ENCODE results near the gene MALAT1.

Gene MALAT1

GRCh38 chr11:65526744-65527143, 27.9 kb downstream of the MALAT1 start:
- Histone ChIP-seq H3K27me3 (ENCODE audit: low read length) (no peaks in the 10 kb centered on the region), H3K9me3 (ENCODE audit: insufficient read depth, low read length) (no peaks in the 10 kb centered on the region), H3K36me3 (ENCODE audit: low read length) (no peaks in the 10 kb centered on the region), H3K27ac (ENCODE audit: low read depth, low read length) (no peak overlapping the region), H2AFZ (ENCODE audit: low read depth, low read length, severe bottlenecking) (no peak overlapping the region), H3K4me3 (ENCODE audit: insufficient read depth, low read length, poor library complexity, severe bottlenecking) (no peak overlapping the region), H3K4me2 (ENCODE audit: low read depth, low read length, poor library complexity, severe bottlenecking) (no peak overlapping the region), H3K79me2 (ENCODE audit: insufficient read depth, low read length) (peaks cover 5% of the 10 kb centered on the region; the same call in 1 of the 2 replicates), H4K20me1 (ENCODE audit: low read depth, low read length) (no peaks in the 10 kb centered on the region), H3K9ac (ENCODE audit: low read length) (no peak overlapping the region), H3K9me2 (replicated peaks; ENCODE audit: insufficient read depth, low read length) (no peaks in the 10 kb centered on the region), H3F3A (ENCODE audit: insufficient read depth) (no peaks in the 10 kb centered on the region; the same call in 1 of the 2 replicates)
- TF ChIP-seq, protein P1, sequence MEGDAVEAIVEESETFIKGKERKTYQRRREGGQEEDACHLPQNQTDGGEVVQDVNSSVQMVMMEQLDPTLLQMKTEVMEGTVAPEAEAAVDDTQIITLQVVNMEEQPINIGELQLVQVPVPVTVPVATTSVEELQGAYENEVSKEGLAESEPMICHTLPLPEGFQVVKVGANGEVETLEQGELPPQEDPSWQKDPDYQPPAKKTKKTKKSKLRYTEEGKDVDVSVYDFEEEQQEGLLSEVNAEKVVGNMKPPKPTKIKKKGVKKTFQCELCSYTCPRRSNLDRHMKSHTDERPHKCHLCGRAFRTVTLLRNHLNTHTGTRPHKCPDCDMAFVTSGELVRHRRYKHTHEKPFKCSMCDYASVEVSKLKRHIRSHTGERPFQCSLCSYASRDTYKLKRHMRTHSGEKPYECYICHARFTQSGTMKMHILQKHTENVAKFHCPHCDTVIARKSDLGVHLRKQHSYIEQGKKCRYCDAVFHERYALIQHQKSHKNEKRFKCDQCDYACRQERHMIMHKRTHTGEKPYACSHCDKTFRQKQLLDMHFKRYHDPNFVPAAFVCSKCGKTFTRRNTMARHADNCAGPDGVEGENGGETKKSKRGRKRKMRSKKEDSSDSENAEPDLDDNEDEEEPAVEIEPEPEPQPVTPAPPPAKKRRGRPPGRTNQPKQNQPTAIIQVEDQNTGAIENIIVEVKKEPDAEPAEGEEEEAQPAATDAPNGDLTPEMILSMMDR (IDR thresholded peaks at IDR 0.05; ENCODE audit: insufficient read depth, low read length, poor library complexity, severe bottlenecking) = no peak
- no peak for TF ChIP-seq EZH2phosphoT487 (conservative IDR thresholded peaks at IDR 0.05; ENCODE audit: low read length)

- H3K27ac ChIP-seq (ENCODE audit: low read depth, low read length) = no peak overlapping the region
- TF ChIP-seq, protein P1 (IDR thresholded peaks at IDR 0.05; ENCODE audit: insufficient read depth, low read length, poor library complexity, severe bottlenecking) = no peak
- no peak for TF ChIP-seq EZH2phosphoT487 (conservative IDR thresholded peaks at IDR 0.05; ENCODE audit: low read length)
- H3K4me2 ChIP-seq (ENCODE audit: low read depth, low read length, poor library complexity, severe bottlenecking) = no peak overlapping the region
- H3F3A ChIP-seq (ENCODE audit: insufficient read depth) = no peaks in the 10 kb centered on the region
- H3K36me3 ChIP-seq (ENCODE audit: low read length) = no peaks in the 10 kb centered on the region
- H2AFZ ChIP-seq (ENCODE audit: low read depth, low read length, severe bottlenecking) = no peak overlapping the region
- H3K4me3 ChIP-seq (ENCODE audit: insufficient read depth, low read length, poor library complexity, severe bottlenecking) = no peak overlapping the region
- no peaks in the 10 kb centered on the region for H3K9me2 ChIP-seq (replicated peaks; ENCODE audit: insufficient read depth, low read length)
- peaks cover 5% of the 10 kb centered on the region; the same call in 1 of the 2 replicates for H3K79me2 ChIP-seq (ENCODE audit: insufficient read depth, low read length)
- no peaks in the 10 kb centered on the region for H4K20me1 ChIP-seq (ENCODE audit: low read depth, low read length)
- no peaks in the 10 kb centered on the region for H3K9me3 ChIP-seq (ENCODE audit: insufficient read depth, low read length)
- H3K9ac ChIP-seq (ENCODE audit: low read length) = no peak overlapping the region
- H3K27me3 ChIP-seq (ENCODE audit: low read length) = no peaks in the 10 kb centered on the region
Observed at GRCh38 chr11:65528819-65529350, 30.0 kb downstream of the MALAT1 start.

- Histone ChIP-seq H3K4me2 (ENCODE audit: low read depth, low read length, poor library complexity, severe bottlenecking) (no peak overlapping the region), H3K4me3 (ENCODE audit: insufficient read depth, low read length, poor library complexity, severe bottlenecking) (no peak overlapping the region), H4K20me1 (ENCODE audit: low read depth, low read length) (no peaks in the 10 kb centered on the region)
Observed at GRCh38 chr11:65529475-65530156, 30.8 kb downstream of the MALAT1 start.

More at GRCh38 chr11:65529475-65530156, 30.8 kb downstream of the MALAT1 start:
- Histone ChIP-seq H2AFZ (ENCODE audit: low read depth, low read length, severe bottlenecking) (no peak overlapping the region), H3K9me3 (ENCODE audit: insufficient read depth, low read length) (no peaks in the 10 kb centered on the region), H3K9me2 (replicated peaks; ENCODE audit: insufficient read depth, low read length) (no peaks in the 10 kb centered on the region), H3K27ac (ENCODE audit: low read depth, low read length) (no peak overlapping the region), H3K27me3 (ENCODE audit: low read length) (no peaks in the 10 kb centered on the region), H3K36me3 (ENCODE audit: low read length) (no peaks in the 10 kb centered on the region), H3K9ac (ENCODE audit: low read length) (no peak overlapping the region), H3K79me2 (ENCODE audit: insufficient read depth, low read length) (peaks cover 5% of the 10 kb centered on the region; the same call in 1 of the 2 replicates), H3F3A (ENCODE audit: insufficient read depth) (no peaks in the 10 kb centered on the region)
- no peak for TF ChIP-seq EZH2phosphoT487 (conservative IDR thresholded peaks at IDR 0.05; ENCODE audit: low read length)
- TF ChIP-seq, protein P1 (IDR thresholded peaks at IDR 0.05; ENCODE audit: insufficient read depth, low read length, poor library complexity, severe bottlenecking) = no peak

Data from SU-DHL-6 (cell line).